Fibroblast of skin of scalp (primary cell): Measurements from ENCODE around the gene TANGO2.

Experiments
- DNase-seq: peaks from one replicate; pipeline ENCODE4 v3.0.0-alpha.2; 2013

TANGO2 gene

GRCh38 chr22:20013382-20013871 lies 7.5 kb upstream of the TANGO2 start:
- peak; percentile 51 for DNase-seq

GRCh38 chr22:20014526-20015186 lies 6.3 kb upstream of the TANGO2 start:
- no peak for DNase-seq

GRCh38 chr22:20015187-20015625 lies 5.7 kb upstream of the TANGO2 start:
- no peak for DNase-seq

GRCh38 chr22:20015971-20016733 lies 4.8 kb upstream of the TANGO2 start:
- DNase-seq: no peak

GRCh38 chr22:20016734-20017621 lies 3.9 kb upstream of the TANGO2 start, which contains the start of gene ARVCF:
Gene ARVCF (minus strand): TSS chr22:20016823. CDS start chr22:19990794, 26,029 bp downstream.
- peak; percentile 87 for DNase-seq

- no peak for DNase-seq
Measured at GRCh38 chr22:20017622-20017958, 3.3 kb upstream of the TANGO2 start.

- no peak for DNase-seq
Measured at GRCh38 chr22:20018001-20018400, 2.9 kb upstream of the TANGO2 start.

- DNase-seq: no peak
Measured at GRCh38 chr22:20019661-20020532, 1.0 kb upstream of the TANGO2 start.

GRCh38 chr22:20021196-20022181 lies 579 bp downstream of the TANGO2 start:
- DNase-seq: no peak

GRCh38 chr22:20022231-20022977 lies 1.5 kb downstream of the TANGO2 start:
- DNase-seq: no peak

GRCh38 chr22:20022978-20023613 lies 2.2 kb downstream of the TANGO2 start:
- no peak for DNase-seq

- DNase-seq: no peak
Measured at GRCh38 chr22:20024225-20024624, 3.3 kb downstream of the TANGO2 start.

GRCh38 chr22:20024650-20025397 lies 3.9 kb downstream of the TANGO2 start:
- DNase-seq: no peak

GRCh38 chr22:20025401-20026203 lies 4.7 kb downstream of the TANGO2 start:
- DNase-seq: no peak

GRCh38 chr22:20026204-20026908 lies 5.4 kb downstream of the TANGO2 start:
- DNase-seq: no peak

GRCh38 chr22:20026996-20027601 lies 6.2 kb downstream of the TANGO2 start:
- DNase-seq: no peak
